GM12878 (cell line): Measurements from ENCODE around the gene SCYGR6. TPM values are rescaled to one million over a fixed set of nuclear protein-coding genes. Genes with fewer than 3 reads are reported as not detected.

ENCODE experiments used
- ATAC-seq: fragments of 200-7000 bp; cut with Tn5 transposase; 3 replicates; pipeline ENCODE4 v1.9.1; 2020; ENCODE audit warnings: mild to moderate bottlenecking, moderate library complexity
- BruUV-seq: library from RNA; stranded (reverse); fragments of 400-500 nt; replicated peaks from 2 replicates; lab custom pipeline; 2021; lab: Mats Ljungman, UMichigan
- CTCF ChIA-PET: fragments of 300-600 bp; sonication (Branson Sonifier 250); formaldehyde crosslinking; extraction: SDS; loops from one replicate; lab custom pipeline; 2021; ENCODE audit warnings: inconsistent platforms; lab: Yijun Ruan, JAX
- POLR2A ChIA-PET: fragments of 350-600 bp; formaldehyde crosslinking; extraction: SDS; loops from one replicate; lab custom pipeline; 2021; ENCODE audit warnings: inconsistent platforms; lab: Charles Lee
- RAD21 ChIA-PET: fragments of 300-600 bp; sonication (Branson Sonifier 250); formaldehyde crosslinking; loops from one replicate; lab custom pipeline; 2023; ENCODE audit warnings: antibody characterized with exemption; ENCODE audit not compliant: unreplicated experiment; lab: Charles Lee
- SMC1A ChIA-PET: fragments of 300-600 bp; sonication (Branson Sonifier 250); formaldehyde crosslinking; loops from one replicate; lab custom pipeline; 2023; ENCODE audit not compliant: unreplicated experiment, uncharacterized antibody; lab: Charles Lee
- DNase-seq: peaks from one replicate; pipeline ENCODE4 v3.0.0-alpha.2; 2011; ENCODE audit warnings: low read depth, low spot score
- FAIRE-seq: peaks from 3 replicates; lab custom pipeline; 2011; peaks lifted over from hg19 to GRCh38; lab: Jason Lieb, UNC
- H2AFZ ChIP-seq: 2 replicates; pipeline ENCODE4 v1.6.0; 2011; ENCODE audit warnings: low read depth, low read length, control low read depth; ENCODE audit not compliant: control insufficient read depth
- H3K27ac ChIP-seq: 2 replicates; pipeline ENCODE4 v1.5.1; 2011; ENCODE audit warnings: control low read depth; ENCODE audit not compliant: control insufficient read depth, insufficient read depth
- H3K27me3 ChIP-seq, 2 experiments: replicated peaks in 1 of 2; 2 replicates each; pipeline versions ENCODE4 v1.6.0 to v1.6.1; 2011; ENCODE audit warnings: low read length in 1 of 2; ENCODE audit not compliant: control insufficient read depth in 2 of 2, insufficient read depth in 2 of 2
- H3K36me3 ChIP-seq, 2 experiments: 2 replicates each; pipeline ENCODE4 v1.5.1; 2011; ENCODE audit warnings: low read length in 1 of 2; ENCODE audit not compliant: control insufficient read depth in 2 of 2, insufficient read depth in 2 of 2
- H3K4me1 ChIP-seq: 2 replicates; pipeline ENCODE4 v1.6.1; 2011; ENCODE audit warnings: mild to moderate bottlenecking, low read length, moderate library complexity, mixed read lengths; ENCODE audit not compliant: control insufficient read depth, insufficient read depth
- H3K4me2 ChIP-seq: 2 replicates; pipeline ENCODE4 v1.6.0; 2011; ENCODE audit warnings: control low read depth; ENCODE audit not compliant: control insufficient read depth, insufficient read depth
- H3K4me3 ChIP-seq: fragments of 200-600 bp; sonication (generic); 2 replicates; pipeline ENCODE4 v1.5.1; 2016
- H3K79me2 ChIP-seq: 2 replicates; pipeline ENCODE4 v1.6.0; 2011; ENCODE audit warnings: low read length; ENCODE audit not compliant: control insufficient read depth, insufficient read depth
- H3K9ac ChIP-seq: 2 replicates; pipeline ENCODE4 v1.8.0; 2011; ENCODE audit warnings: low read length, control low read depth, mixed read lengths; ENCODE audit not compliant: control insufficient read depth, insufficient read depth
- H3K9me3 ChIP-seq: replicated peaks from 3 replicates; pipeline ENCODE4 v1.5.1; 2011; ENCODE audit warnings: mild to moderate bottlenecking, low read length; ENCODE audit not compliant: control insufficient read depth, insufficient read depth
- H4K20me1 ChIP-seq: 2 replicates; pipeline ENCODE4 v1.6.0; 2011; ENCODE audit not compliant: control insufficient read depth, insufficient read depth
- BACH1 ChIP-seq: fragments of 450-650 bp; IDR thresholded peaks from 2 replicates; pipeline ENCODE4 v1.6.1; 2017; ENCODE audit warnings: mild to moderate bottlenecking, borderline replicate concordance
- BHLHE40 ChIP-seq, 2 experiments: fragments of 450-650 bp in 1 of 2; IDR thresholded peaks; 2 replicates each; pipeline ENCODE4 v1.6.1; 2011 to 2017; ENCODE audit warnings: low read depth in 2 of 2, borderline replicate concordance in 1 of 2, improper control_type of control experiment in 1 of 2, low read length in 1 of 2, mild to moderate bottlenecking in 1 of 2
- ESRRA ChIP-seq: IDR thresholded peaks from 2 replicates; pipeline ENCODE4 v1.6.1; 2012; ENCODE audit warnings: mild to moderate bottlenecking, low read length, improper control_type of control experiment
- HDAC2 ChIP-seq: fragments of 200-600 bp; sonication (generic); IDR thresholded peaks from 2 replicates; pipeline ENCODE4 v1.6.1; 2017
- IKZF2 ChIP-seq, 2 experiments: fragments of 450-650 bp; IDR thresholded peaks; 2 replicates each; pipeline ENCODE4 v1.6.1; 2017; ENCODE audit warnings: mild to moderate bottlenecking in 2 of 2, moderate library complexity in 2 of 2
- NBN ChIP-seq: fragments of 450-650 bp; IDR thresholded peaks from 2 replicates; pipeline ENCODE4 v1.6.1; 2016
- NRF1 ChIP-seq: conservative IDR thresholded peaks from 2 replicates; pipeline ENCODE4 v1.6.1; 2011; ENCODE audit warnings: mild to moderate bottlenecking, low read depth, low read length, improper control_type of control experiment
- SIX5 ChIP-seq: IDR thresholded peaks from 2 replicates; pipeline ENCODE4 v1.6.1; 2011; ENCODE audit warnings: mild to moderate bottlenecking, low read depth, low read length, moderate library complexity; ENCODE audit not compliant: severe bottlenecking
- SMC3 ChIP-seq: IDR thresholded peaks from 2 replicates; pipeline ENCODE4 v1.6.1; 2011; ENCODE audit warnings: low read length, improper control_type of control experiment, borderline replicate concordance
- STAT3 ChIP-seq: IDR thresholded peaks from 2 replicates; pipeline ENCODE4 v1.6.1; 2011; ENCODE audit warnings: low read depth, low read length, improper control_type of control experiment
- ZBTB11 ChIP-seq: fragments of 450-650 bp; formaldehyde crosslinking; IDR thresholded peaks from 2 replicates; pipeline ENCODE4 v1.5.0; 2022; ENCODE audit warnings: mild to moderate bottlenecking, missing genetic modification characterization
- ZNF592 ChIP-seq: fragments of 450-650 bp; IDR thresholded peaks from 2 replicates; pipeline ENCODE4 v1.6.1; 2017; ENCODE audit warnings: mild to moderate bottlenecking, moderate library complexity
- WGBS: methylation state at CpG from one replicate; pipeline ENCODE4 v1.1.6; 2016; ENCODE audit warnings: low lambda C conversion rate; ENCODE audit not compliant: insufficient replicate concordance, insufficient coverage; ENCODE audit errors: missing lambda C conversion rate; 5-methylcytosine and 5-hydroxymethylcytosine counted together
- in situ Hi-C: fragments of 300-500 bp; cut with MboI; formaldehyde crosslinking; loops from 9 replicates; pipeline ENCODE4 v1.14.3; 2018; ENCODE audit warnings: mixed read lengths
- intact Hi-C: fragments of 100-400 bp; cut with micrococcal nuclease; formaldehyde crosslinking; loops from one replicate; pipeline ENCODE4 v1.14.2; 2022; ENCODE audit not compliant: unreplicated experiment
- polyA plus RNA-seq, 11 experiments: library from polyadenylated mRNA; depleted of rRNA in 4 of 11; unstranded in 6 of 11; stranded (reverse) in 5 of 11; fragments of >200 nt; fragmentation: Nextera tagmentation in 4 of 11; fragmentation: Illumina TruSeq in 1 of 11; extraction: Ambion mirVana in 4 of 11; extraction: Trizol in 1 of 11; gene quantifications; 1 replicate in 1 of 11; 2 replicates in 10 of 11; pipeline versions ENCODE4 v1.2.1 to v1.2.3, GENCODE V29; 2011 to 2016; ENCODE audit warnings: inconsistent platforms in 2 of 11, missing spikeins in 2 of 11, low read depth in 1 of 11
- total RNA-seq, 4 experiments: library from RNA; depleted of rRNA in 3 of 4; stranded (reverse); fragments of >200 nt in 3 of 4; fragmentation: Illumina TruSeq in 1 of 4; extraction: Trizol in 1 of 4; gene quantifications; 2 replicates each; pipeline versions ENCODE4 v1.2.1 to v1.2.3, GENCODE V29; 2013 to 2021
- TF ChIP-seq, protein P1 (sequence below): fragments of 450-650 bp; IDR thresholded peaks from 2 replicates; pipeline ENCODE4 v1.6.1; 2017; ENCODE audit warnings: low read depth, mild to moderate bottlenecking, moderate library complexity
- TF ChIP-seq, protein P2 (sequence below): fragments of 450-650 bp; IDR thresholded peaks from 2 replicates; pipeline ENCODE4 v1.6.1; 2017; ENCODE audit warnings: mild to moderate bottlenecking

The SCYGR6 gene
- total and polyA plus RNA-seq, 10 of the 15 experiments (the other 5 are each of a cell fraction or from before 2014, with no cell fraction given): not detected

DNA sequence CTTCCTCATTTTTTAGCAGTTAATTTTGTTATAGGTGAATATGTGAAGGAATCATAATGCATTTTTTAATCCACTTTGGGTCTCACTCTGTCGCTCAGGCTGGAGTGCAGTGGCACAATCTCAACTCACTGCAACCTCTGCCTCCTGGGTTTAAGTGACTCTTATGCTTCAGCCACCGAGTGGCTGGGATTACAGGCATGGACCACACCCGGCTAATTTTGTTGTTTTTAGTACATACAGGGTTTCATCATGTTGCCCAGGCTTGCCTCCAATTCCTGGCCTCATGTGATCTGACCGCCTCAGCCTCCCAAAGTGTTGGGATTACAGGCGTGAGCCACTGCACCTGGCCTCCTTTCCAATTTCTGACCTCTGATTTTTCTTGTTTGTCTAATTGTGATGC, 40.3 kb downstream of the SCYGR6 start:
- FAIRE-seq (no peak), DNase-seq (no peak), ATAC-seq (no peak)
- no peaks in the 10 kb centered on the region for H4K20me1 ChIP-seq
- BruUV-seq: no TSS peak
- no peak overlapping the region for H3K4me3 ChIP-seq
- H3K9me3 ChIP-seq: no peaks in the 10 kb centered on the region
- H3K27me3 ChIP-seq: no peaks in the 10 kb centered on the region; a peak in 3 of 4 replicates
- POLR2A ChIA-PET: no interaction called here
- SMC1A ChIA-PET: no interaction called here
- H3K79me2 ChIP-seq: no peaks in the 10 kb centered on the region
- 22% methylated on average over 5 of the region's 5 CpGs for WGBS
- no peaks in the 10 kb centered on the region for H3K36me3 ChIP-seq
- in situ Hi-C loops: no loop called here
- no peak overlapping the region for H3K9ac ChIP-seq
- H3K4me2 ChIP-seq: no peak overlapping the region
- no peak overlapping the region for H3K27ac ChIP-seq
- intact Hi-C loops: no loop called here
- H3K4me1 ChIP-seq: no peaks in the 10 kb centered on the region
- RAD21 ChIA-PET: no interaction called here
- CTCF ChIA-PET: interaction anchor here (1.6 kb wide), 1 partner anchor 14 kb away, joined by 4 read pairs; no protein-coding TSS in a partner anchor
- no peak overlapping the region for H2AFZ ChIP-seq
- TF ChIP-seq ZBTB11 (CRISPR knock-in tag) (no peak), STAT3 (no peak), SIX5 (no peak), BACH1 (no peak), HDAC2 (no peak), ESRRA (no peak), SMC3 (no peak), IKZF2 (IDR thresholded peaks at IDR 0.05) (no peak), BHLHE40 (IDR thresholded peaks at IDR 0.05; ENCODE audit: borderline replicate concordance in 1 of 2, low read depth in 2 of 2, low read length in 1 of 2) (no peak), ZNF592 (no peak), NBN (no peak), NRF1 (no peak)
- TF ChIP-seq, protein P1, sequence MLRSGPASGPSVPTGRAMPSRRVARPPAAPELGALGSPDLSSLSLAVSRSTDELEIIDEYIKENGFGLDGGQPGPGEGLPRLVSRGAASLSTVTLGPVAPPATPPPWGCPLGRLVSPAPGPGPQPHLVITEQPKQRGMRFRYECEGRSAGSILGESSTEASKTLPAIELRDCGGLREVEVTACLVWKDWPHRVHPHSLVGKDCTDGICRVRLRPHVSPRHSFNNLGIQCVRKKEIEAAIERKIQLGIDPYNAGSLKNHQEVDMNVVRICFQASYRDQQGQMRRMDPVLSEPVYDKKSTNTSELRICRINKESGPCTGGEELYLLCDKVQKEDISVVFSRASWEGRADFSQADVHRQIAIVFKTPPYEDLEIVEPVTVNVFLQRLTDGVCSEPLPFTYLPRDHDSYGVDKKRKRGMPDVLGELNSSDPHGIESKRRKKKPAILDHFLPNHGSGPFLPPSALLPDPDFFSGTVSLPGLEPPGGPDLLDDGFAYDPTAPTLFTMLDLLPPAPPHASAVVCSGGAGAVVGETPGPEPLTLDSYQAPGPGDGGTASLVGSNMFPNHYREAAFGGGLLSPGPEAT: no peak
- TF ChIP-seq, protein P2, sequence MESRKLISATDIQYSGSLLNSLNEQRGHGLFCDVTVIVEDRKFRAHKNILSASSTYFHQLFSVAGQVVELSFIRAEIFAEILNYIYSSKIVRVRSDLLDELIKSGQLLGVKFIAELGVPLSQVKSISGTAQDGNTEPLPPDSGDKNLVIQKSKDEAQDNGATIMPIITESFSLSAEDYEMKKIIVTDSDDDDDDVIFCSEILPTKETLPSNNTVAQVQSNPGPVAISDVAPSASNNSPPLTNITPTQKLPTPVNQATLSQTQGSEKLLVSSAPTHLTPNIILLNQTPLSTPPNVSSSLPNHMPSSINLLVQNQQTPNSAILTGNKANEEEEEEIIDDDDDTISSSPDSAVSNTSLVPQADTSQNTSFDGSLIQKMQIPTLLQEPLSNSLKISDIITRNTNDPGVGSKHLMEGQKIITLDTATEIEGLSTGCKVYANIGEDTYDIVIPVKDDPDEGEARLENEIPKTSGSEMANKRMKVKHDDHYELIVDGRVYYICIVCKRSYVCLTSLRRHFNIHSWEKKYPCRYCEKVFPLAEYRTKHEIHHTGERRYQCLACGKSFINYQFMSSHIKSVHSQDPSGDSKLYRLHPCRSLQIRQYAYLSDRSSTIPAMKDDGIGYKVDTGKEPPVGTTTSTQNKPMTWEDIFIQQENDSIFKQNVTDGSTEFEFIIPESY: no peak
